ENCODE data around the gene OR8A1. TPM values are rescaled to one million over a fixed set of nuclear protein-coding genes. Genes with fewer than 3 reads are reported as not detected.

Gene OR8A1
- total and polyA plus RNA-seq, 7 donors, result not detected

DNA sequence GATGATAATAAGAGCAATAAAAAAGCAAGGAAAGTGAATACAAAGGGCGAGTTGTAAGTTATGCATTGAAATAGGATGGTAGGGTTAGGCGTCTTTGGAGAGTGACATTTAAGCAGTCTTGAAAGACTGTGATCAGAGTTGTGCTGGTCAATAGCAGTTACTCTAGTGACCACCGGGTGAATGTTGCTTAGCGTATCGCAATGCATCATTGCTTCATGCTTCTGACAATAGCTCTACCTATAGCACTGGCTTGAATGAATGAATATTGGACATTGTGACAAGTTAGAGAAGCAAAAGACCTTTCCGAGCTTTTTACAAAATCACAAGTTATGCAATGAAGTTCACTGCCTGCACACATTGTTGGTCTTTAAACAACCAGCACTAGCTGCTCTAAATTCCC, 18.6 kb upstream of the OR8A1 start:
- no peak for DNase-seq

DNA sequence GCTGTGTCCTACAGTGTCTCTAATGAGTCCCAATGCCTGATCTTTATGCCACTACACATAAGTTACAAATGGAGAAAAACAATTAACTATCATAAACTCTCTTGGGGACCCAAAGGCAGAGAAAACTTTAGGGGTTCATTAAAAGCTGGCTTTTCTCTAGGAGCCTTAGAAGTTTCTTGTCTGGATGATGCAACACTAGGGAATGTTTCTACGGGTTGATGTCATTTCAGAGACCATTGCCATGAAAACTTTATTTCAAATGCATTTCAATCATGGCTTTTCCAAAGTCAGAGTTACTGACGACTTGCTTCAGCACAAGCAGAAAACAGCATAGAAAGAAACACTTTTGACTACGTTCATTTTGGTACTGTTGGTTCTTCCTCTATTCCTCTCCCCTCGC, 17.8 kb upstream of the OR8A1 start:
- no peak for TF ChIP-seq EP300 (IDR thresholded peaks at IDR 0.05)
- no peak for TF ChIP-seq POLR2AphosphoS5 (IDR thresholded peaks at IDR 0.05)
- no peak for TF ChIP-seq POLR2A (IDR thresholded peaks at IDR 0.05)
- TF ChIP-seq, protein P1, sequence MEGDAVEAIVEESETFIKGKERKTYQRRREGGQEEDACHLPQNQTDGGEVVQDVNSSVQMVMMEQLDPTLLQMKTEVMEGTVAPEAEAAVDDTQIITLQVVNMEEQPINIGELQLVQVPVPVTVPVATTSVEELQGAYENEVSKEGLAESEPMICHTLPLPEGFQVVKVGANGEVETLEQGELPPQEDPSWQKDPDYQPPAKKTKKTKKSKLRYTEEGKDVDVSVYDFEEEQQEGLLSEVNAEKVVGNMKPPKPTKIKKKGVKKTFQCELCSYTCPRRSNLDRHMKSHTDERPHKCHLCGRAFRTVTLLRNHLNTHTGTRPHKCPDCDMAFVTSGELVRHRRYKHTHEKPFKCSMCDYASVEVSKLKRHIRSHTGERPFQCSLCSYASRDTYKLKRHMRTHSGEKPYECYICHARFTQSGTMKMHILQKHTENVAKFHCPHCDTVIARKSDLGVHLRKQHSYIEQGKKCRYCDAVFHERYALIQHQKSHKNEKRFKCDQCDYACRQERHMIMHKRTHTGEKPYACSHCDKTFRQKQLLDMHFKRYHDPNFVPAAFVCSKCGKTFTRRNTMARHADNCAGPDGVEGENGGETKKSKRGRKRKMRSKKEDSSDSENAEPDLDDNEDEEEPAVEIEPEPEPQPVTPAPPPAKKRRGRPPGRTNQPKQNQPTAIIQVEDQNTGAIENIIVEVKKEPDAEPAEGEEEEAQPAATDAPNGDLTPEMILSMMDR (IDR thresholded peaks at IDR 0.05), result no peak
- Histone ChIP-seq H3K27ac (no peak overlapping the region), H3K9me3 (no peaks in the 10 kb centered on the region), H3K4me3 (no peak overlapping the region), H3K27me3 (no peaks in the 10 kb centered on the region), H3K4me1 (no peaks in the 10 kb centered on the region), H3K36me3 (no peaks in the 10 kb centered on the region)
- intact Hi-C loops (cut with DNase I), result no loop called here
- no peak for DNase-seq
- WGBS, 2 donors, result 84 to 90% methylated on average over 4 of the region's 4 CpGs

More for the DNA sequence above, 18.6 kb upstream of the OR8A1 start:
- no peaks in the 10 kb centered on the region for H3K9me3 ChIP-seq
- no peak overlapping the region for H3K27ac ChIP-seq
- TF ChIP-seq, protein P1 (IDR thresholded peaks at IDR 0.05), result no peak
- no peak for TF ChIP-seq EP300 (IDR thresholded peaks at IDR 0.05)
- TF ChIP-seq POLR2AphosphoS5 (IDR thresholded peaks at IDR 0.05), result no peak
- TF ChIP-seq POLR2A (IDR thresholded peaks at IDR 0.05), result no peak
- H3K36me3 ChIP-seq, result no peaks in the 10 kb centered on the region
- intact Hi-C loops (cut with DNase I), result no loop called here
- H3K27me3 ChIP-seq, result no peaks in the 10 kb centered on the region
- 82 to 87% methylated on average over 6 of the region's 6 CpGs for WGBS, 2 donors
- H3K4me3 ChIP-seq, result no peak overlapping the region
- no peaks in the 10 kb centered on the region for H3K4me1 ChIP-seq

DNA sequence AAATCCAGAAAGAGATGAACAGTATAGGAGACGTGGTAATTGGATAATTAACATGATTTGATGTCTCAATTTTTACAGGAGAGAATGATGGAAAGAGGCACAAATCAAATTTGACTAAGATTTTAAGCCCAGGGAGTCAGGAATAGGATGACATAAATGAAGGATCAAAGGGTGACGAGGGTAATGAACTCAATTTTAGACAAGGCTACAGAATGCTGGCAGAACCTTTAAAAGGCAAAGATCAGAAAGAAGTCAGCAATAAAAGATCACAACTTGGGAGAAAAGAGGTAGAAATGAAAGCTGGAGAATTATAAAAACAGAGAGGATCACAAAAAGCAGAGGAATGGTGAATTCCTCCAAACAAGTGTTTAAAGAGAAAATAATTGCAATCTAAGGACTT, 13.0 kb upstream of the OR8A1 start:
- H3K4me3 ChIP-seq, result no peak overlapping the region
- no peaks in the 10 kb centered on the region for H3K4me1 ChIP-seq
- no peak for DNase-seq
- TF ChIP-seq POLR2A (IDR thresholded peaks at IDR 0.05), result no peak
- no peak for TF ChIP-seq EP300 (IDR thresholded peaks at IDR 0.05)
- TF ChIP-seq POLR2AphosphoS5 (IDR thresholded peaks at IDR 0.05), result no peak
- TF ChIP-seq, protein P1 (IDR thresholded peaks at IDR 0.05), result no peak
- 40 to 60% methylated on average over 2 of the region's 2 CpGs for WGBS, 2 donors
- H3K27ac ChIP-seq, result no peak overlapping the region
- no peaks in the 10 kb centered on the region for H3K27me3 ChIP-seq
- H3K36me3 ChIP-seq, result no peaks in the 10 kb centered on the region
- H3K9me3 ChIP-seq, result no peaks in the 10 kb centered on the region
- intact Hi-C loops (cut with DNase I), result no loop called here

DNA sequence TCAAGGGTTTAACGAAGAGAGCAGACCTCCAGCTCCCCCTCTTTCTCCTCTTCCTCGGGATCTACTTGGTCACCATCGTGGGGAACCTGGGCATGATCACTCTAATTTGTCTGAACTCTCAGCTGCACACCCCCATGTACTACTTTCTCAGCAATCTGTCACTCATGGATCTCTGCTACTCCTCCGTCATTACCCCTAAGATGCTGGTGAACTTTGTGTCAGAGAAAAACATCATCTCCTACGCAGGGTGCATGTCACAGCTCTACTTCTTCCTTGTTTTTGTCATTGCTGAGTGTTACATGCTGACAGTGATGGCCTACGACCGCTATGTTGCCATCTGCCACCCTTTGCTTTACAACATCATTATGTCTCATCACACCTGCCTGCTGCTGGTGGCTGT, 363 bp downstream of the OR8A1 start:
- Histone ChIP-seq H3K27me3 (no peaks in the 10 kb centered on the region), H3K4me3 (no peak overlapping the region), H3K4me1 (no peaks in the 10 kb centered on the region), H3K9me3 (no peaks in the 10 kb centered on the region), H3K36me3 (no peaks in the 10 kb centered on the region), H3K27ac (no peak overlapping the region)
- TF ChIP-seq EP300 (IDR thresholded peaks at IDR 0.05) (no peak), POLR2A (IDR thresholded peaks at IDR 0.05) (no peak), POLR2AphosphoS5 (IDR thresholded peaks at IDR 0.05) (no peak)
- TF ChIP-seq, protein P1 (IDR thresholded peaks at IDR 0.05), result no peak
- intact Hi-C loops (cut with DNase I), result no loop called here
- 82 to 84% methylated on average over 7 of the region's 7 CpGs for WGBS, 2 donors
- DNase-seq, result no peak

DNA sequence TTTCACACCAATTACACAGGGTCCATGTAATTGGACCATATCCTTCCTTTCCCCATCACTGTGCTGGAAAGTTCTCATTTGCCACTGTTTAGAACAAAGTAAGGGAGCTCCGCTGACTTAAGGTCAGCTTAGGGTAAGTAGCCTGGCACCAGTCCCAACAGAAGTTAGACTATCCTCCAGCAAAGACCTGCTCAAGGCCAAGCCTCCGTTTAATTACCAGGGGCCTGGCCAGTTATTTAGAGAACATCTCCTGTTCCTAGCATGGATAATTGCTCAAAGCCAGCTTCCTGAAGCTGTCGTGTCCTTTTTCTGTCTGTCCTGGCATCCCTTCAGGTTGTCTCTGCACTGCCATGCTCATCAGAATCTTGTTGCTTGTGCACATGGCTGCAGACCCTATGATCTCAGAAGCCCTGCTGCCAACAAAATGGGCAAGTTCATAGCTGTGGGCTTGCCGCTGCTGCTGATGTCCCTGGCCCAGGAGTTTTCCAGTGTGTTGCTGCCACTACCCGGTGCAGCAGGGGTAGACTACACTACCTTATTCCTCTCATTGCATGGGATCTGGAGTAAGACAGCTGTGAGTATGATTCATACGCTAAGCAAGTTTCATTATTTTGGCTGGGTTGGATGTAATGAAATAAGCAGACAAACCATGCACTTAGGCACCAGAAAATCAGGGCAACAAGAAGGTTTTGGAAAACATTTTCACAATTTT, 8.1 kb downstream of the OR8A1 start:
- H3K27ac ChIP-seq, result no peak overlapping the region
- H3K4me3 ChIP-seq, result no peak overlapping the region
- intact Hi-C loops (cut with DNase I), result no loop called here
- DNase-seq, result no peak
- no peaks in the 10 kb centered on the region for H3K27me3 ChIP-seq
- WGBS, 2 donors, result 60 to 76% methylated on average over 6 of the region's 6 CpGs
- H3K4me1 ChIP-seq, result no peaks in the 10 kb centered on the region
- no peaks in the 10 kb centered on the region for H3K36me3 ChIP-seq
- H3K9me3 ChIP-seq, result no peaks in the 10 kb centered on the region
- no peak for TF ChIP-seq POLR2AphosphoS5 (IDR thresholded peaks at IDR 0.05)
- TF ChIP-seq EP300 (IDR thresholded peaks at IDR 0.05), result no peak
- TF ChIP-seq, protein P1 (IDR thresholded peaks at IDR 0.05), result no peak
- TF ChIP-seq POLR2A (IDR thresholded peaks at IDR 0.05), result no peak

Measured in sigmoid colon (tissue), 7 donors.